Stimulated activated naive CD4-positive, alpha-beta T cell treated with Interleukin-2 at 50 U/mL for 16 hours (primary cell): ENCODE data around the gene ACSL1.
A peak's percentile ranks its signal among the peaks of the same experiment; 100 is the strongest.
"Not testable (repeated sequence)": the region's sequence is repeated elsewhere in the genome, so short reads cannot be mapped to it uniquely, and the experiment has no call there.

Experiments
- DNase-seq: peaks from one replicate; lab custom pipeline; 2025; lab: John Stamatoyannopoulos, UW

Gene ACSL1

DNA sequence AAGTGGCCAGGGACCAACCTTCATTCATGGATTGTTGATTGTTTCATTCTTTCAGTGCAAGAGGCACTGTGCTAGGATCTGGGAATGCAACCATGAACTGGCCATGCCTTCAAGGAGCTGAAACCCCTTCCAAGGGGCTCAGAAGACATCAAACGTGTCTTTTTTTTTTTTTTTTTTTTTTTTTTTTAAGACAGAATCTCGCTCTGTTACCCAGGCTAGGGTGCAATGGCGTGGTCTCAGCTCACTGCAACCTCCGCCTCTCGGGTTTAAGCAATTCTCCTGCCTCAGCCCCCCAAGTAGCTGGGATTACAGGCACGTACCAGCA is 13.3 kb upstream of the ACSL1 start:
- DNase-seq, result not testable (repeated sequence)

DNA sequence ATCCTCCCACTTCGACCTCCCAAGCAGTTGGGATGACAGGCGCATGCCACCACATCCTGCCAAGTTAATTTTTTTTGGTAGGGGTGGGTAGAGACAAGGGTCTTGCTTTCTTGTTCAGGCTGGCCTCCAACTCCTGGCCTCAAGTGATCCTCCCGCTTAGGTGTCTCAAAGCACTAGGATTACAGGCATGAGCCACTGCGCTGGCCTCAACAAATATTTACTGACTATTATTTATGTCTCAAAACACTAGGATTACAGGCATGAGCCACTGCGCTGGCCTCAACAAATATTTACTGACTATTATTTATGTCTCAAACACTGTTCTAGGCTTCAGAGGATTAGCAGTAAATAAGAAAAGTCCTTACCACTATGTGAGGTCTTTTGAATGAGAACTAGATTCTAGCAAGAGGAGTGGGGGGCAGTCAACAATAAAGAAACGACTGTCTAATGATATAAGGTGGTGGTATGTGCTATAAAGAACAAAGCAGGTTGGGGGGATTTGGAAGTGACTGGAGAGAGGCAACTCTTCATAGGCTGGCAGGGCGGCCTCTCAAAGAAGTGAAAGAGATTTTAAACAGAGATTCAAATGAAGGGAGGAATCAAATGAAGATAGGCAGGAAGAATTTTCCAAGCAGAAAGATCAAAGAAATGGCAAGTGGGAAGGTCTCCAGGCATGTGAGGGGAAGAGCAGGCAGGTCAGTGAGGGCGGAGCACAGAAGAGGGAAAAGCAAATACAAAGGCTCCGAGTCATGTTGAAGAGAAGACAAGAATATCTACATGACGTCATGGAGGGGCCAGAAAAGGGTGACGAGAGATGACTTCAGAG is 12.7 kb upstream of the ACSL1 start:
- DNase-seq, result no peak

DNA sequence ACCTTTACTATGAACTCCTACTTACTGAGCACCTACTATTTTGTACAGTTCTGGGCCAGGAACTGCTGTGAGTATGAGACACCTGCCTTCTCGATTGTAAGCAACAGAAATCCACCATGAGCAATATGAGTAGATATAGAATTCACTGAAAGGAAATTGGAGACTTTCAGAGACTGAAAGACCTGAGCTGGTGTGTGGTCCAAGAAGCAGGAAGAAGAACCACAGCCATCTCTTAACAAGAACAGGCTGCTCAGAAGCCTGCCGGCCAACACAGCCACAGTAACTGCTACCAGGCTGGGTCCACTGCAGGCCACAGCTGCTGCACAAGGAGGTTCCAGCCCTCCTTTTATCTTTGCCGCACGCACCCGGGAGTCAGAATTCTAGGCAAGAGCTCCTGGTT is 10.8 kb upstream of the ACSL1 start:
- DNase-seq, result no peak

DNA sequence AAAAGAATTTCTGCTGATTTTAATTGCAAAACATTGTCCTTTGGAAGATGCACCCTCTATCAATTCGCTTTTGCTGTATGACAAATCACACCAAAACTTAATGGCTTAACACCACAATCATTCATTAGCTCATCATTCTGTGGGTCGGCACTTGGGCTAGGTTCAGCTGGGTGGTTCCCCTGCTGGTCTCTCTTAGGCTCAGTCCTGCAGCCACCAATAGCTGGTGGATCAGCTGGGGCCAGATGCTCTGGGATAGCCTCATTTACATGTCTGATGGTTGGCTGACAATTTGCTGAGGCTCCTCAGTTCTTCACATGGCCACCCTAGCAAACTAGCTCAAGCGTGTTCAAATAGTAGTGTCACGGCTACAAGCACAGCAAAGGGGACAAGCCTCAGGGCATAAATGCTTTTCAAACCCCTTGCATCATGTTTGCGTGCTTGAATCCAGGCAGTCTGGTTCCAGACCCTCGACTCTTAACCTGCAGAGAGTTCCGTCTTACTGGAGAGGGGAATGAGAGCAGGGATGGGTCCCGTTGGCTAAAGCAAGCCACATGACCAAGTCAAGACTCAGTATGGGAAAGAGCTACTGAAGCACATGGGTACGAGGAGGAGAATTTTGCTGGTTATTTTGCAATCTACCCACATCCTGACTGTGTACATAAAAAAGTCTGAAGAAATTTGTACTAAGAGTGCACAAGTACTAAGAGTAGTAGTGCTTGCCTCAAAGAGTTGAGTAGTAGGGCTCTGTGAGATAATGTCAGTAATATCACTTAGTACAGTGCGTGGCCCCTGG is 7.5 kb upstream of the ACSL1 start:
- no peak for DNase-seq

DNA sequence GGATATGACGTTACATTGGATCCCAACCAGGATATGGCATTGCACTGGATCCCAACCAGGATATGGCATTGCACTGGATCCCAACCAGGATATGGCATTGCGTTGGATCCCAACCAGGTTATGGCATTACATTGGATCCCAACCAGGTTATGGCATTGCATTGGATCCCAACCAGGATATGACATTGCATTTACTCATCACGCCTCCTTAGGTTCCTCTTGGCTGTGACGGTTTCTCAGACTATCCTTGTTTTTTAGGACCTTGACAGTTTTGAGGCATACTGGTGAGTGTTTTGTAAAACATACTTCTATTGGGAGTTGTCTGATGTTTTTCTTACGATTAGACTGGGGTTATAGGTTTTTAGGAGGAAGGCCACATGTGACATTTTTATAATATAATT is 5.4 kb upstream of the ACSL1 start:
- no peak for DNase-seq

DNA sequence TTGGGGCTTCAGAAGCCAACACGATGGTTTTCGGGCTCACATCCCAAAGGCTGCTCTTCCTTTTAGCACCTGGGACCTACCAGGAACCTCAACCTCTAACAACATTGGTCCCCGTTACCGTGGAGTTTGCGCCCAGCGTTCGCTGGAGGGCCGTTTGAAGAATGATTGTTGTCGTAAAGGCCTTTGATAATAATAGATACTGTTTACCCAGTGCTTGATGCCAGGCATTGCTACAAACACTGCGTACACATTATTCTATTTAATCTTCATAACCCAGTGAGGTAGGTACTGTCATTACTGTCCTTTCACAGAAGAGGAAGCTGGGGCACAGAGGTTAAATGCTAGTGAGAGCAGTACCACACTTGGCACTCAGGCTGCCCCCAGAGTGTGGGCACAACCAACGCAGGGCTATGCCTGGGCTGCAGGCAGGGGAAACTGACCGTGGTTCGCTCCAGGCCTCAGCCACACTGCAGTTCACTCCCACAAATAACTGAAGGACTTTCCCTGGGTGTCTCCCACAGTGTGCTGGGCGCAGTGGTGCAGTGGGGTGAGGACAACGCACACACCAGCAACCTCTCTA is 1.0 kb upstream of the ACSL1 start:
- DNase-seq, result no peak

DNA sequence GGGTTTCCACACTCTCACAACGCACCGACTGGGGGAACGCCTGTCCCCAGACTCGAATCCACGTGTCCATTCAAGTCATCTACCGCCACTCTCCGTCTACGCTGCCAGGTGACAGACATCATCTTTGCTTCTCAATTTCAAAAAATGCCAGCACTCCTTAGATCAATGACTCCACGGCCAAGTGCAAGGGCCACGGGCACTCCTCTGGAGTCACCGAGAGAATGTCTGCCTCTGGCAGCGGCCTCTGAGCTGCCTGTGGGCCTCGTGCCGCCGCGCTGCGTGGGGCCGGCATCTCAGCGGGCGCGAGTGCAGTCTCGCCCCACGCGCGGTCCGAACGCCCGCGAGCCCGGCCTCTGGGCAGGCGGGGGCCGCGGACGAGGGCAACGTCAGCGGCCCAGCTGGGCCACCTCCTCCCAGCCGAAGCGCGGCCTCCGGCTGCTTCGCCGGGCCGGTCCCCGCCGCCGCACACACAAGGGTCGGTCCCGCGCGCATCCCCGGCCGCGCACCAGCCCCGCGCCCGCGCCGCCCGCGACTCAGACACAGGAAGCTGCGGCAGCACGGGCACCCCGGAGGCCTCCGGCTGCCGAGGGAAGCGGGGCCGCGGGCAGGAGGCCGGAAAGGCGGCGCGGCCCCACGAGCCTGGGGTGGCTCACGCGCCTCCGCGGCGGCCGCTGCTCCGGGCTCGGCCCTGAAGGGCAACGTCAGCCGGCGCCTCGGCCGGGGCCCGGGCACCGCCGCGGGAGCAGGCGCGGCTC is 450 bp downstream of the ACSL1 start:
- peak; percentile 17 for DNase-seq

DNA sequence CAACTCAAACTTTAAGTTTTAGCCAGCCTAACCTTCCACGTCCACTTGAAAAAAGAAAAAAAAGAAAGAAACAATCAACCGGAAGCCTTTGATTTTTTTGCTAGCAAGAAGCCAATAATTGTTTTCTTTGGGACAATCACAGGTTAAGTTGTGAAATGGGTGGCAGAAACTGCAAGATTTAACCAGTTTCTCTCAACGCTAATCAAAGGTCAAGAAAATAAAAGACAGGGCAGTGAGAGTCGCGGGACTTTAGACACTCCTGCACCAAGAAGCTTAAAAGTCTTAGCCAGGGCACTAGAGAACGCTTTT is 1.0 kb downstream of the ACSL1 start:
- DNase-seq, result no peak

DNA sequence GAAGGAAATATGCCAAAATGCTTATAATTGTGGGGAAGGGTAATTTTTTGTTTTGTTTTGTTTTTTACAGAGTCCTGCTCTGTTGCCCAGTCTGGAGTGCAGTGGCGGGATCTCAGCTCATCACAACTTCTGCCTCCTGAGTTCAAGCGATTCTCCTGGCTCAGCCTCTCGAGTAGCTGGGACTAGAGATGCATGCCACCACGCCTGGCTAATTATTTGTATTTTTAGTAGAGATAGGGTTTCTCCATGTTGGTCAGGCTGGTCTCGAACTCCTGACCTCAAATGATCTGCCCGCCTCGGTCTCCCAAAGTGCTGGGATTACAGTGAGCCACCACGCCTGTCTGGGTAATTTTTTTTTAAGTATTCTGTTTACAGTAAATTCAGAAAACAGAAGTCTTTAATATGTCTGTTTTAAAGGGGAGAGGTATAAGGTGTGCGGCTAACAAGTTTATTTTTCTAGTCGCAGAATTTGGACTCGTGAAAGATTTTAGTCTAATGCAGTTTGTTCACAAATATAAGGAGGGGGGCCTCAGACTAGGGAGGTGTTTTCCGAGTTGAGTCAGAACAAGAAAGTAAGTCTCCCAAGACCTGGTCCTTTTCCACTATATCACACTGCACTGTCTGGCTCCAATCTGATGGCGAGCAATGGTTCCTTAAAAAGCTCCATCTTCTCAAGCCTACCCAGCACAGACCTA is 1.5 kb downstream of the ACSL1 start:
- no peak for DNase-seq

DNA sequence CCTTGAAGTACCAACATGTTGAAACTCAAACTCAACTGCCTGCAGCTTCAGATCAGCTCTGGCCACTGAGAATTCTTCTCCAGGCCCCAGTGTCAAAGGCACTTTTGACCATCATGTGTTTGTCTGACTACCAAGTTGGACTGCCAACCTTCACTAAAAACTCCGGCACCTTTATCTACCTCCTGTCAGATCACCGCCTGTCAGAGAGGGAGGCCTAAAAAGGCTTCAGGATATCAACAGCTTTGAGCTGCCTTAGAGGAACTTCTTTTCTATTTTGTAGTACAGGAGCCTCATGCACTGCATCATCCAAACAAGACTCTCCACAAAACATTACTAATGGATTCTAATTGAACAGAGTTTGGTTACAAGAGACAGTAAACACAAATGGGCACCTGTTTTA is 2.8 kb downstream of the ACSL1 start:
- DNase-seq, result no peak

DNA sequence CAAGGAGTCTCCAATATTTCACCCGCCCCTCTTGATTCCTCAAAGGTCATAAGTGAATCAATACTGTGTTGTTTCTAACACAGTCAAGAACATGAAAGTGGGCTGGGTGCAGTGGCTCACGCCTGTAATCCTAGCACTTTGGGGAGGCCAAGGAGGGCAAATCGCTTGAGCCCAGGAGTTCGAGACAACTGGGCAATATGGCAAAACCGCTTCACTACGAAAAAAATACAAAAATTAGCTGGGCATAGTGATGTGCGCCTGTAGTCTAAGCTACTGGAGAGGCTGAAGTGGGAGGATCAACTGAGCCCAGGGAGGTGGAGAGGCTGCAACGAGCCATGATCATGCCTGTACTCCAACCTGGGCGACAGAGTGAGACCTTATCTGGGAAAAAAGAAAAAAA is 3.4 kb downstream of the ACSL1 start:
- no peak for DNase-seq

DNA sequence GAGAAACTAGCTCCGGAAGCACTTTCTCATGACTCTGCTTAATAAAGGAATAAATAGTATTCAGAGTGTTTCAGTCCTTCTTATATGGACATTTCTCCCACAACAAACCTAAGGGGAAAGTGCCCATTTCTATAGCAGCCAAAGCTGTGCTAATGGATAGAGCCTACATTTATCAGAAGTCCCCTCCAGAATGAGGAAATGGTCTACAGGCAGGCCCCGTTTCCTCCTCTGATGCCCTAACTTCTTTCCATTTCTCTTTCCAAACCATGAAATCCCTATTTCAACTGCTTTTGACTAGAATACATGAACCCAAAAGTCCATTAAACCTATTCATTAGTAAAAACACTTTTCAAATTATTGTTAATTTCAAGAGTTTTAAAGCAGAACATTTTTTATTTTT is 4.5 kb downstream of the ACSL1 start:
- no peak for DNase-seq

DNA sequence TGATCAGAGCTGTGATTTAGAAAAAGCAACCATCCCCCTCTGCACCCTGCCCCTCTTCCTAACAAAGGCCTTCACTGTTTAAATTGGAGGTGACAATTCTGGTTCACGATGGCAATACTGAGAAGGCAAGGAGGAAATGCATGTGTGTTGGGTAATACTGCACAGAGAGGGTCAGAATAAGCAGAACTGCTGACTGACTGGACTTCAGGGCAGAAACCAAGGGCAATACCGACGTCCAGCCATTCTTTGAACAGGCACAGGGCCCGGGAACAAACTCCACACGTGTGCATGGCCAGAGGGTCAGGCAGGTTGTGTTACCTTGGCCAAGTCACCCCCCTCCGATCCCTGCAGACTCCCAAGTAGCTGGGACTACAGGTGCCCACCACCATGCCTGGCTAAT is 6.0 kb downstream of the ACSL1 start:
- no peak for DNase-seq

DNA sequence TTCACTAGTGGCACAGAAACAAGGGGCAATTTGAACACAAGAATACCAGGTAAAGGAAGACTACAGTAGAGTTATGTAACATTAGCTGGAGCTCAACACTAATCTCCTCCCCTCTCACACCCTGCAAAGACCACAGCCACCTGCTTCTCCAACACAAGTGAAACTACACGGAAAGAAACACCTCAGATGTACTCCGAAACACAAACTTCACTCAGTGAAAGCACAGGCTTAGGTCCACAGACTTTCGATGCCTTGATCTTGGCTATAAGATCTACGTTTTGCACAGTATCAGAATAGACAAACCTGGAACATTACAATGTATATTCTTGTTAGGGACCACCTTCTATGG is 7.6 kb downstream of the ACSL1 start:
- DNase-seq, result no peak

DNA sequence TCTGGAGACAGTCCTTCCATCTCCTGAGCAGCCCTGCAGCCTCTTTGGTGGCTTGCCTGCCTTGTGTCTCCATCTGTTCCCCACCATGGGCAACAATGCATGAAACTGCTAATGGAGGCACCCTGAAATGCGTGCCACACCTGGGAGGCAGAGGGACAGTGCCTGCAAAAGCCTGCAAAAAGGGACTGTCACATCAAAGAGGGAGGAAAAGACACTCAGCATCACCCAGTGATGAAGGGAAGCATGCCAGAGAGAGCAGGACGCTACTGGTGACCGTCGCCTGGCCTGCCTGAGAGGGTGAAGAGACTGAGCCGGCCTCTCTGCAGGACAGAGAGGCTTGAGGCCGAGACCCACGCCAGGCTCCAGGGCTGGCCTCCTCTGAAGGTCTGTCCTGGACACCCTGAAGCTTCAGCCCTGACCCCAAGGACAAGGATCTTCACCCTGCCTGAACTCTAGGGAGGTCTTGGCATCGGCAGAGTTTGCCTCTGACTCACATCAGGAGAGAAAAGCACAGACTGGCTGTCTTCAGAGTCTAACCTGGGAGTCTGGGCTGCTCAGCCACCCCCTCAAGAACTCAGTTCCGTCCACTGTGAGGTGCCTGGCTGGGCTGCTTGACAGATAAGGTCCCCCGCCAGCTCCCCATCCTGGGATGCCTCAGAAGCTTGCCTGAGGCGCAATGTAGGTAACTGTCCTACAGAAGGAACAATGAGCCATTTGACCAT is 8.1 kb downstream of the ACSL1 start:
- no peak for DNase-seq

DNA sequence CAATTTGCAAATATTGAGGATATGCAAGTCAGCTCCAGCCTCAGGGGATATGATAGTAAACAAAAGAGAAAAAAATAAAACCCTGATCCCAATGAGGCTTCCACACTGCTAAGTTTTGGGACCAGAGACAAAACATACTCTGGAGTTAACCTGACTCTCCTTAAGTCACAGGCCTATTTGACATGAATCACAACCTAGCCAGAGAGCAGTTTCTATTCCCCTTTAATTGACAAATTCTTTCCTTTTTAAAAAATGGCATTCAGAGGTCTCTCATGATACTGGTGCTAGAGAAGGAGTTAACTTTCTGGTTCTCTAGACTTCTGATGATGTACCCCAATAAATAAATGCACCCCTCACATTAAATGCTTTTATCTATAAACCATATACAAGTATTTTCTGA is 8.8 kb downstream of the ACSL1 start:
- DNase-seq, result no peak

DNA sequence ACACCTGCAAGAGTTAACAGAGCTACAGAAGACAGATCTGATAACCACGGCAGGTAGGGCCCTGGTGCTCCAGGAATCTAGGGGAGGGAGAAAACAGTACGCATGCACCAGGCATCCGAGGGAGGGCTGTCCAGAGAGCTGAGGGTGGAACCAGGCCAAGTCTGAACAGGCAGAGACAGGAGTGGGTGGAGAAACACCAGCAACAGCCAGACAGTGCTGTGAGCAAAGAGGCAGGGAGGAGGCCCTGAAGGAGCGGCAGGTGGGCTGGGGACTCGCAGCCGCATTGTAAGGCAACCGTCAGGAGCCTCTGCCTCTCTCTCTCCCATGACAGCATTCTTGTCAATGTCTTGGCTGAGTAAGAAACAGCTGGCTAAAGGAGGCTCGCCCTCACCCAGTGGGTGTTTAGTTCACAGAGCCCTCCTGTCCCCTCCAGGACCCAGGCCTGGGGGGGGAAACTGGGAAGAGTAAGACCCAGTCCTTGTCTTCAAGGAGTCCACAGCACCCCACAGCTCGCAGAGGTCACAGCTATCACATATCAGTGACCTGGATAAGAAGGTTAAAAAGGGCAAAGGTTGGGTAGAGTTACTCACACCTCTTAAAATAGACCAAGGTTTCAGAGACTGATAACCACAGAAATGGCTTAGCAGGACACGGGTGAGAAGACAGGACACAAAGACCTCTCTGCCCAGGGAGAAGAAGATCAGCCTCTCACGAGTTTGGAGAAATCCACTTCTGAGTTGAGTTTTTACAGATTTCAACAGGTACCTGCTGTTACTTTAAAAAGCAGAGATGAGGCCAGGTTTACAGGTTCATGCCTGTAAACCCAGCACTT is 10.5 kb downstream of the ACSL1 start:
- no peak for DNase-seq

DNA sequence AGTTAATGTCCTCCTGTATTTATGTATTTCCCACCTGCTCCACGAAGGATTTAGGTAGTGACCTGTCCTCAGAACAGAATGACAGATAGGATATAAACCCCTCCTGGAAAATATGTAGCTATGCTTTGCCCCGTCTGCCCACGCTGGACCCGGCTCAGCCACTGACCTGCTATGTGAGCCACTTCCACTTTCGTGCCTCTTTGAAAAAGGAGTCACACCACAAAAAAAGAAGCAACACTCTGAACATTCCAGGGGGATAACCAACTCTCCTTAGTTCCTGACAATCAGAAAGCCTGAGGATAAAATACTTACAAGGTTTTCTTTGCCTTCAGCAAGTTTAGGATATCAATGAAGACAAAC is 11.1 kb downstream of the ACSL1 start:
- DNase-seq, result no peak

DNA sequence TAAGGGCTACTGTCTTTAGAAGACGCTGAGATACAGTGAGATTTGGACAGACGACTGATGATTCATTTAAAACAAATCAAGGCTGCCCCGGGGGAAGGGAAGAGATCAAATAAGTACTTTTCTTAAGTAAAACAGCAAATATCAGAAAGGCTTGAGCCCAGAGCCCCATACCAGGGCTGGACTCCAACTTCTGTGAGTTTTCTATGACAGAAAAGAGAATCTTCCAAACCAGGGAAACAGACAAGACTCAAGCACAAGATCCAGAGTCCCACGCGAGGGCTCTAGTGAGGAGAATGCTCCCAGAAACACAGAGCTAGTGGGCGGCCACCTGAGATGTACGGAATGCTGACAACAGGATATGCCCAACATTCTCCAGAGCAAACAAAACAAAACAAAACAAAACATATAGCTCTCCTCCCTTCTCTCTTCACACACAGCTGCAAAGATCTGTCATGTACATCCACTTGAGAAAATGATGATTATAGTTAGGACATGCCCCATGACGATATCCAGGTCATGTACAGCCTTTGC is 13.1 kb downstream of the ACSL1 start:
- no peak for DNase-seq

DNA sequence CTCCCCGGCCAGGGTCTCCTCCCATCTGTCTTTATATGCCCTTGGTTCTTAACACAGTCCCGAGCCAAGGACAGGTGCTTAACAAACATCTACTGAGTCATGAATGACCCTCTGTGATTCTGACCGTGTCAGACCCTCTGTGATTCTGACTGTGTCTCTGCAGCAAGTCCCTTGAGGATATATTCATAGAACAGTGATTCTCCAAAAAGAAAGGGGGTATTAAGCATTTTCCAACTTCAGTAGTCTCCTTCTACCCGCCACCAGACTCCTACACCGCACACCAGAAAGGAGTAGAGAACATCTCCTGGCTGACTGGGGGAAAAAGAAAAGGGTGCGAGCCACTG is 13.6 kb downstream of the ACSL1 start:
- DNase-seq, result no peak
